HPDE6-E6E7 (cell line): ENCODE measurements around the gene AICDA.

Experiments used
- DNase-seq: peaks from one replicate; pipeline ENCODE4 v3.0.0; 2011; ENCODE audit warnings: missing footprints; ENCODE audit errors: extremely low spot score

AICDA gene

GRCh38 chr12:8554451-8555195, 58.0 kb downstream of the AICDA start:
- DNase-seq: peak; percentile 11

DNA sequence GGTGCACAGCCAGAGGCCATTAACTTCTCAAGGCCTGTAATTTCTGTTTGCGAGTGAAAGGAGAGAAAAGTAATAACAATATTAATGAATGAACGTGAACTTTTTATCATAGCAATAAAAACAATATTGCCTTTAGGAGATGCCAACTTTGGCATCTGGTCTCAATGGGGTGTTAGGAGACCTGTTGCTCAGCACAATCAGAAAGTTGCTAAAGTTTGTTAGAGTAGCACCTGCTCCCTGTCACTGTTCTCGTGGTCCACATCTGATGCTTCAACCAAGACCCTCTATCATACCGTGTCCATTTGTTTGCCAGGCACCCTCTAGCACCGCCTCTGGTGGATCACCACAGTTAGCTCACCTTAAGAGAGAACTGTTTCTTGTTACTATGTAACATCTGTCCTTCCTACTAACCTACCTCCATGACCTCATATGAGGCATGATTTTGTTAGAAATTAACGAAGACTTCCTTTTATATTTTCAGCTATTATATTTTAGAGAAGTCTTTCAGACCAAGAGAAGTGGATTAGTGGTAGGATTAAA, 59.5 kb downstream of the AICDA start:
- no peak for DNase-seq
